ENCODE data around the gene TCP11L1. TPM values are rescaled to one million over a fixed set of nuclear protein-coding genes. Genes with fewer than 3 reads are reported as not detected.
A peak's percentile ranks its signal among the peaks of the same experiment; 100 is the strongest.

The TCP11L1 gene
- total and polyA plus RNA-seq, 9 of the 15 experiments (the other 6 are each of a cell fraction or from before 2014, with no cell fraction given) = 1.6 to 15.3 (median 5.4) TPM

GRCh38 chr11:33065445-33066178, 26.2 kb downstream of the TCP11L1 start (continued):
- peak; percentile 85 for TF ChIP-seq REST (IDR thresholded peaks at IDR 0.05; ENCODE audit: borderline replicate concordance)
- no peak for TF ChIP-seq REST (CRISPR knock-in tag; IDR thresholded peaks at IDR 0.05; ENCODE audit: low read depth)
- TF ChIP-seq EWSR1 (IDR thresholded peaks at IDR 0.05; ENCODE audit: borderline replicate concordance, low read depth, partially characterized antibody) = no peak
- no peak for TF ChIP-seq HMG20A (CRISPR knock-in tag; conservative IDR thresholded peaks at IDR 0.05)
- TF ChIP-seq RBM34 (IDR thresholded peaks at IDR 0.05; ENCODE audit: borderline replicate concordance, insufficient read depth, low read length) = no peak
- TF ChIP-seq RAD21 (CRISPR knock-in tag; conservative IDR thresholded peaks at IDR 0.05 in 1 of 2, IDR thresholded peaks at IDR 0.05 in 1 of 2) = peak; percentile 82 to 96
- TF ChIP-seq ETS1 (conservative IDR thresholded peaks at IDR 0.05; ENCODE audit: control insufficient read depth, low read depth, low read length) = no peak
- no peak for TF ChIP-seq KDM5B (IDR thresholded peaks at IDR 0.05; ENCODE audit: insufficient replicate concordance, low read depth, low read length)
- TF ChIP-seq ZC3H11A (IDR thresholded peaks at IDR 0.05; ENCODE audit: low read depth, low read length) = no peak
- TF ChIP-seq YY1 (IDR thresholded peaks at IDR 0.05; ENCODE audit: borderline replicate concordance in 1 of 3, control insufficient read depth in 1 of 3, extremely low read depth in 1 of 3, insufficient read depth in 3 of 3, insufficient read length in 1 of 3, insufficient replicate concordance in 2 of 3, low read depth in 1 of 3, low read length in 2 of 3) = peak in 1 of 3 experiments; percentile 53
- TF ChIP-seq PURB (CRISPR knock-in tag; IDR thresholded peaks at IDR 0.05; ENCODE audit: low read depth) = no peak
- no peak for TF ChIP-seq ZFX (CRISPR knock-in tag; IDR thresholded peaks at IDR 0.05)
- no peak for TF ChIP-seq THAP7 (CRISPR knock-in tag; IDR thresholded peaks at IDR 0.05)
- 0 out of 2 replicates have a peak, but pooled peaks have one; percentile 16 for TF ChIP-seq MAX (CRISPR knock-in tag; IDR thresholded peaks at IDR 0.05)
